ENCODE results near the gene CRY2.

Gene CRY2

GRCh38 chr11:45924036-45924915 lies 77.0 kb downstream of the CRY2 start:
- DNase-seq (ENCODE audit: low read depth), result no peak
- no peak overlapping the region for H3K4me3 ChIP-seq (ENCODE audit: low read length)
- TF ChIP-seq CTCF (IDR thresholded peaks at IDR 0.05; ENCODE audit: insufficient read depth, low read depth, low read length, missing control alignments), result no peak

- no peak overlapping the region for H3K4me3 ChIP-seq (ENCODE audit: low read length)
- DNase-seq (ENCODE audit: low read depth), result no peak
- TF ChIP-seq CTCF (IDR thresholded peaks at IDR 0.05; ENCODE audit: insufficient read depth, low read depth, low read length, missing control alignments), result no peak
Observed at GRCh38 chr11:45924927-45925326, 77.7 kb downstream of the CRY2 start.

GRCh38 chr11:45925550-45925949 lies 78.3 kb downstream of the CRY2 start:
- no peak overlapping the region for H3K4me3 ChIP-seq (ENCODE audit: low read length)
- no peak for TF ChIP-seq CTCF (IDR thresholded peaks at IDR 0.05; ENCODE audit: insufficient read depth, low read depth, low read length, missing control alignments)
- DNase-seq (ENCODE audit: low read depth), result no peak

GRCh38 chr11:45926001-45926401 lies 78.7 kb downstream of the CRY2 start:
- H3K4me3 ChIP-seq (ENCODE audit: low read length), result no peak overlapping the region
- TF ChIP-seq CTCF (IDR thresholded peaks at IDR 0.05; ENCODE audit: insufficient read depth, low read depth, low read length, missing control alignments), result no peak
- no peak for DNase-seq (ENCODE audit: low read depth)

GRCh38 chr11:45926536-45927331 lies 79.5 kb downstream of the CRY2 start:
- H3K4me3 ChIP-seq (ENCODE audit: low read length), result no peak overlapping the region
- no peak for DNase-seq (ENCODE audit: low read depth)
- TF ChIP-seq CTCF (IDR thresholded peaks at IDR 0.05; ENCODE audit: insufficient read depth, low read depth, low read length, missing control alignments), result no peak

- no peak for DNase-seq (ENCODE audit: low read depth)
- TF ChIP-seq CTCF (IDR thresholded peaks at IDR 0.05; ENCODE audit: insufficient read depth, low read depth, low read length, missing control alignments), result no peak
- H3K4me3 ChIP-seq (ENCODE audit: low read length), result no peak overlapping the region
Observed at GRCh38 chr11:45927332-45927683, 80.0 kb downstream of the CRY2 start.

Data from epithelial cell of esophagus (primary cell).